Activated CD8-positive, alpha-beta memory T cell treated with anti-CD3 and anti-CD28 coated beads for 1 hour (primary cell): Measurements from ENCODE around the gene FOXN4.

ENCODE experiments used
- DNase-seq, 2 donors: peaks; one replicate each; pipeline ENCODE4 v3.0.0-alpha.2; 2020; ENCODE audit warnings: low read depth in 1 of 2; ENCODE audit errors: extremely low read depth in 1 of 2

FOXN4 gene

DNA sequence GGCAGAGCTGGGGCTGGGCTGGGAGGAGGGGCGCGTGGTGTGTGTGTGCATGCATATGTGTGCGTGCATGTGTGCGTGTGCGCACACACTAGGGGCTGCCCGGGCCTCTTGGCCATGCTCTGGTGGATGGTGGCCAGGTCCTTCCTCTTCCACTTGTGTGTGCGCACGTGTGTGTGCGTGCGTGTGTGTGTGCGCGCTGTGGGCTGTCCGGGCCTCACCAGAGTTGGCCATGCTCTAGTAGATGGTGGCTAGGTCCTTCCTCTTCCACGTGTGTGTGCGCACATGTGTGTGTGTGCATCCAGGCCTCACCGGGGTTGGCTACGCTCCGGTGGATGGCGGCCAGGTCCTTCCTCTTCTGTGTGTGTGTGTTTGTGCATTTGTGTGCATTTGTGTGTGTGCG is 24.7 kb downstream of the FOXN4 start:
- no peak for DNase-seq

- no peak for DNase-seq
Observed at GRCh38 chr12:109281452-109281851, 27.6 kb downstream of the FOXN4 start.

DNA sequence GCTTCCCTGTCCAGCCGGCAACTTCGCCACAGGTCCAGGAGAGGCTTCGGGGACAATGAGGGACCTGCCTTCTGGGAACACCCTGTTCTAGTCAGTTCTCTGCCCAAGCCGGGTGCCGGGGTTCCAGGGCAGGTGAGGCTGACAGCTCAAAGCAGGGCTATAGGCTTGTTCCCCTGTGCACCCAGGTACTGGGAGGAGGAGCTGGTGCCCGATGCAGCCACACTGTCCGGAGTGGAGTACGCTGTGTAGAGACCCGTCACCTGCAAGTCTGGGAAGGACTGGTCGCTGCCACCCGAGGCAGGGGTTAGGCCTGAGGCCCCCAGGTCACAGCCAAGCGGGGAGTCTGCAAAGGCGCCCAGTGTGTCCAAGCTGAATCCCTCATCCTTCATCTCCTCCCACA is 29.6 kb downstream of the FOXN4 start:
- no peak for DNase-seq

DNA sequence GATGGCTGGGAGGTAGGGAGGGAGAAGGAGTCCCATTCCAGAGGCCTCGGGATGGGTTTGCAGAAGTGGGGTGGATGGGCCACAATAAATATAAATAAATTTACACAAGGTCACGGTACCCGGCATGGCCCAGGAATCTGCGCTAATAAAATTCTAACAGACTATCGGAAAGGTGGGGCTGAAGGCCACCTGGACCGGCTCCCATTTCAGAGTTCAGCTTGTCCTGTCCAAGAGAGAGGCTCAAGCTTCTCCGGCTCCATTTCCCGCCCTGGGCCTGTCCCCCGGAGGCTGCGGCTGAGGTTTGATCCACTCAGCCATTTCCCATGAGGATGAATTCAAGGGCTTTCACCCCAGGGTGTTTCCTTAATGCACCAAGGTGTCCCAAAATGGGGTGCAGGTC is 30.2 kb downstream of the FOXN4 start:
- no peak for DNase-seq

DNA sequence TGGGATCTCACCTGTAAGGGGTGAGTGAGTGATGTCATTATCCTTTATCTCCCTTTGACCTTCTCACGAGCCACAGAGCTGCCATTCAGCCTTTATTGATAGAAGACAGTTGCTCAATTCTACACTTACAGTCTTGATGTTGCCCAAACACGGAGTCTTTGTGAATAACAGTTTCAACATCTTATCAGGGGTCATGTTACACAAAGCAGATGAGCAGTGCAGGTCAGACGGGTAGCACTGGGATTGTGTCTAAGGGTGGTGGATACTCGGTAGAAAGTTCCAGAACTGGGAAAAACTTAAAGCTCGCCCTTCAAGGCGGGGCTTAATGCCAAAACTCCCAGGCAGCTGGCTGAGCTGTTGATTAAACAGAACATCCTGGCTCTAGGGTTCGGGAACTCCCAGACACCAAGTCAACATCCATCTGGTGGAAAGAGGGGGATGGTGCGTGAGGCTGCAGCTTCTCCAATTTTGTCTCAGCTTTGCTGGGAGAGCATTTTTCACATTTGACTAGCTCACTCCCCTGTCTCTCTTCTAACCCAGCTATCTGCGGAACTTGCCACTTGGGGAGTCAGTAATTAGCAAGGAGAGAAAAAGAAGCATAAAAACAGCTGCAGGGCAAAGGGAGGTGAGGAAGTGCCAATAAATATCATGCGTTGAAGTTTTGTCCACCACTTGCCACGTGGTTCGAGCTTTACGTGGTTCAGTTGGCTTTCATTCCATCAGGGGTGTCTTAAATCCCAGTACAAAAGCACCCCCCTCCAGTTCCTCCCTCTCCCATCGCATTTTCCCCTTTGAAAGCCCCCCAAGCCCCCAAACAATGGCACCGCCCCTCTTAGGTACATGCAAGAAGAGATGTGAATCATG is 31.0 kb downstream of the FOXN4 start:
- no peak for DNase-seq

DNA sequence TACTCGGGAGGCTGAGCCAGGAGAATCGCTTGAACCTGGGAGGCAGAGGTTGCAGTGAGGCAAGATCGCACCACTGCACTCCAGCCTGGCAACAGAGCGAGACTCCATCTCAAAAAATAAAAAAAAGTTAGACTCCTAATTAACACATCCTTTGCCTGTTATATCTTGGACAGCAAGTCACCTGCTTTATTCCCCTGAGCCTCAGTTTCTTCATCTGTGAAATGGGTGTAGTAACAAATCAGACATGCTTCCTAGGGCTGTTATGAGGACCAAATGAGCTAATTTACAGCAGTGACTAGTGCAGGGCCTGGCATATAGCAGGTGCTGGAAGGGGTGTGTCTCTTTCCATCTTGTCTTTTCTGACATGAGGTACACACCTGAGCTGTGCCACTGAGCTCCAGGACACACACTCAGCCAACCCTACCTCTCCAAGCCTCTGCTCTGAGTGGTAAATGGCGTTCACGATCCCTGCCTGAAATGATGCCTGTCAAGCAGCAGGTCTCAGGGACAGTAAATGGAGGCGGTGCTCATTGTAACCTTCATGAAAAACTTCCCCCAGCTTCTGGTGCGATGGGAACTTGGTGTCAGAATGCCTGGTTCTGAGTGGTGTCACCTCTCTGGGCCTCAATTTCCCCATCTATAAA is 31.7 kb downstream of the FOXN4 start:
- DNase-seq = no peak

DNA sequence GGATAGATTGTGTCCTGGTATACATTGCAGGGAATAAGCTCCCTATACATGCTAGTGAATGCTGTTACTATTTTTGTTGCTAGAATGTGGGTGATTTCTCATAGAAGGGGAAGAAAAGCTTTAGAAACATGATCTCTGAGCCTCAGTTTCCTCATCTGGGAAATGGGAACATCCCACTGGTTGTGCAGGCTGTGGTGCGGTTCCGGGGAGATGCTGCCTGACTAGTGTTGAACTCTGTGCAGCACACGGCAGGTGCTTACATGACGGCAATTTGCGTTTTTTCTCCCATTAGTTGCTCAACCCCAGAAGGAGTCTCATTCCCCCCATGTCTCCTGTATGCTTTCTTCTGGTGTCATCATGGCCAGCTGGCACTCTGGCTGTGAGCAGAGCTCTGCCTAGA is 32.9 kb downstream of the FOXN4 start:
- DNase-seq = no peak

GRCh38 chr12:109275173-109275572 is 33.9 kb downstream of the FOXN4 start:
- DNase-seq = no peak

GRCh38 chr12:109274381-109274780 is 34.7 kb downstream of the FOXN4 start:
- DNase-seq = no peak

DNA sequence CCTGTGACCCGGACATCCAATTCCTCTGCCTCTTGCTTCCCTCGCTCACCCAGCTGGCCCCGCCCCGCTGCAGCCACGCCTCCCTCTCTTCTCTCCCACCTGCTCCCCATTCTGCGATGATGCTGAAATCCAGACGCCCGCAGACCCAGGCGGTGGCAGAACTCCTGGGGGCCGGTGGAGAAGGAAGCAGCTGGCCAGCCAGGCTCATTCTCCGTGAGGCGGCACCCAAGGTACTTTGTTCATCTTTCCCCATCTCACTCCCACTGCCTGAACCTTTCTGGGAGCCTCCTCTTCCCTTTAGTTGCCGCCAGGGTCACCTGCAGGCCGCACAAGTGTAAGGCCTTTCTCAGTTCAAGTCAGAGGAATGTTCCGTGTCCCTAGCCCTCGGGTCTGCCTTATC is 35.7 kb downstream of the FOXN4 start:
- DNase-seq = no peak

- DNase-seq = no peak
Observed at GRCh38 chr12:109271418-109271817, 37.7 kb downstream of the FOXN4 start.

DNA sequence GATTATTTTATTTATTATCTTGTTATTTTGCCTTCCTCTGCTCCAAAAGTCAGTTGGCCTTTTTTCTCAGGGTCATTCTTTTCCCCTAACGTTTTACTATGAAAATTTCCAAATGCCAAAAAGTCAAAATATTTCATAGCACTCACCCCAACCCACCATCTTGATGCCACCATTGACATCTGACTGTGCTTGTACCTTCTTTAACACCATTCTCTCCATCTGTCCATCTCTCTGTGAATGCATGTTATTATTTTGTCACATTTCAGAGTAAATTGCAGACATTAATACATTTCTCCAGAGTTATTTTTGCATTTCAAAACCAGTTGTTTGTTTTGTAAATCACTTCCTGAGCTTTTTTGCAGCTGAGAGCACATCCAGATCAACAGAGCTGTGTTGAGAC is 38.6 kb downstream of the FOXN4 start:
- no peak for DNase-seq

GRCh38 chr12:109269428-109269827 is 39.7 kb downstream of the FOXN4 start:
- no peak for DNase-seq

- no peak for DNase-seq
Observed at GRCh38 chr12:109268896-109269295, 40.2 kb downstream of the FOXN4 start.

GRCh38 chr12:109267361-109267760 is 41.7 kb downstream of the FOXN4 start:
- DNase-seq = no peak

DNA sequence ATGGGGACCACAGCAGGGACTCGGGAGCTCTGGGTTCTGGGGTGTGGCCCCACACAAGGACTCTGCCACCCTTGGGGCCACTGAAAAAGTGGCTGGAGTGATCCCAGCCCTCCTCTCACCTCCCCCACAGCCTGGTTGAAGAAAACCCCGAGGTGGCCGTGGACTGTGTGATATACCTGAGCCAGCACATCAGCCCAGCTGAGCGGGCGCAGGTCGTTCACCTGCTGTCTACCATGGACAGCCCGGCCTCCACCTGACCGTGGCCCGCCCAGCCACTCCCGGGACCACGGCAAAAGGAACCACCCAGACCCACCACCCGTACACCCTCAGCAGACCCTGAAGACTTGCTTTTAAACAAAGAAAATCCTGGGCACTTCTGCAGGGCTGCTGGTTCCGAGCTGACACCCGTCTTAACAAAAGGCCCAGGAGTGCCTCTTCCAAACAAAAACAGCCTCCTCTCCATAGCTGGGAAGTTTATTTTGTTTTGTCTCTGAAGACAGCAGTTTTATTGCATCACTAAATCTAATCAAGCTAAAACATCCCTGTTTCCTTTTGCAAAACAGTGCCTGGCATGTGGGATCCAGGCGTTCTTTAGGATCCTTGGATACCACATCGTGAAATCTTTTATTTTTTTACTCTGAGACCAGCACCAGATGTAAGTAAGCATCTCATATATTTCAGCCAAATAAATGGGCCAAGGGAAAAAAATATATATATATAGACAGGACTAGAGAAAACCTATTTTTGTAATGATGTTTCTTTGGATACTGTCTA is 42.8 kb downstream of the FOXN4 start:
- no peak for DNase-seq

- DNase-seq = no peak
Observed at GRCh38 chr12:109264943-109265650, 44.0 kb downstream of the FOXN4 start.

GRCh38 chr12:109264095-109264942 is 44.8 kb downstream of the FOXN4 start:
- no peak for DNase-seq

DNA sequence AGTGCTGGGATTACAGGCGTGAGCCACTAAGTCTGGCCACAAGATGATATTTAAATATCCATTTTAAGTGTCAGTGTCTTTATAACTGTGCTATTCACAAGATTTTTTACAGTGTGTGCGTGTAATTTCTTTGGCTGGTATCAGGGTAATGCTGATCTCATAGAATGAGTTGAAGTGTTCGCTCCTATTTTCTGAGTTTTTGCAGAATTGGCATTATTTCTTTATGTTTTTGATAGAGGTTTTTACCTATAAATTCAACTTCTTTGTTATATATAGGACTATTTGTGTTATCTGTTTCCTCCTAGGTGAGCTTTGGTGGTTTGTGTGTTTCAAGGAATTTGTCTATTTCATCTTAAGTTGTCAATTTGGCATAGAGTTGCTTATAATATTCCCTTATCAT is 45.6 kb downstream of the FOXN4 start:
- no peak for DNase-seq

- no peak for DNase-seq
Observed at GRCh38 chr12:109261939-109262338, 47.1 kb downstream of the FOXN4 start.
